ENCODE results near the gene PRSS27. TPM values are rescaled to one million over a fixed set of nuclear protein-coding genes. Genes with fewer than 3 reads are reported as not detected.
"Not testable (repeated sequence)": the region's sequence is repeated elsewhere in the genome, so short reads cannot be mapped to it uniquely, and the experiment has no call there.

Gene PRSS27
- total RNA-seq, 2 donors from 2014 or later, result 0.51 TPM; not detected in 1

- Histone ChIP-seq H3K27ac (peak overlapping the region; percentile 71 to 83), H3K4me1 (peaks cover 0 to 46% of the 10 kb centered on the region in 2 donors), H3K4me3 (peak overlapping the region in 1 of 2 donors; percentile 8), H3K36me3 (peaks cover 9% of the 10 kb centered on the region), H3K9me3 (no peaks in the 10 kb centered on the region), H3K27me3 (no peaks in the 10 kb centered on the region)
- DNase-seq (ENCODE audit: low spot score), result no peak
- TF ChIP-seq, protein P1, sequence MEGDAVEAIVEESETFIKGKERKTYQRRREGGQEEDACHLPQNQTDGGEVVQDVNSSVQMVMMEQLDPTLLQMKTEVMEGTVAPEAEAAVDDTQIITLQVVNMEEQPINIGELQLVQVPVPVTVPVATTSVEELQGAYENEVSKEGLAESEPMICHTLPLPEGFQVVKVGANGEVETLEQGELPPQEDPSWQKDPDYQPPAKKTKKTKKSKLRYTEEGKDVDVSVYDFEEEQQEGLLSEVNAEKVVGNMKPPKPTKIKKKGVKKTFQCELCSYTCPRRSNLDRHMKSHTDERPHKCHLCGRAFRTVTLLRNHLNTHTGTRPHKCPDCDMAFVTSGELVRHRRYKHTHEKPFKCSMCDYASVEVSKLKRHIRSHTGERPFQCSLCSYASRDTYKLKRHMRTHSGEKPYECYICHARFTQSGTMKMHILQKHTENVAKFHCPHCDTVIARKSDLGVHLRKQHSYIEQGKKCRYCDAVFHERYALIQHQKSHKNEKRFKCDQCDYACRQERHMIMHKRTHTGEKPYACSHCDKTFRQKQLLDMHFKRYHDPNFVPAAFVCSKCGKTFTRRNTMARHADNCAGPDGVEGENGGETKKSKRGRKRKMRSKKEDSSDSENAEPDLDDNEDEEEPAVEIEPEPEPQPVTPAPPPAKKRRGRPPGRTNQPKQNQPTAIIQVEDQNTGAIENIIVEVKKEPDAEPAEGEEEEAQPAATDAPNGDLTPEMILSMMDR (IDR thresholded peaks at IDR 0.05), result no peak
Observed at GRCh38 chr16:2692251-2692947, 27.6 kb downstream of the PRSS27 start.

GRCh38 chr16:2691491-2692248 is 28.4 kb downstream of the PRSS27 start:
- Histone ChIP-seq H3K36me3 (peaks cover 1% of the 10 kb centered on the region), H3K27ac (peak overlapping the region; percentile 71 to 83), H3K9me3 (no peaks in the 10 kb centered on the region), H3K4me3 (peak overlapping the region in 1 of 2 donors; percentile 8), H3K27me3 (no peaks in the 10 kb centered on the region), H3K4me1 (peaks cover 0 to 48% of the 10 kb centered on the region in 2 donors)
- no peak for DNase-seq (ENCODE audit: low spot score)
- TF ChIP-seq, protein P1 (IDR thresholded peaks at IDR 0.05), result no peak

GRCh38 chr16:2690852-2691251 is 29.2 kb downstream of the PRSS27 start:
- TF ChIP-seq, protein P1 (IDR thresholded peaks at IDR 0.05), result no peak
- no peak for DNase-seq (ENCODE audit: low spot score)
- Histone ChIP-seq H3K27ac (peak overlapping the region; percentile 71 to 83), H3K4me3 (no peak overlapping the region), H3K9me3 (no peaks in the 10 kb centered on the region), H3K27me3 (no peaks in the 10 kb centered on the region), H3K4me1 (peaks cover 0 to 48% of the 10 kb centered on the region in 2 donors), H3K36me3 (no peaks in the 10 kb centered on the region)

- no peak for DNase-seq (ENCODE audit: low spot score)
- Histone ChIP-seq H3K4me1 (peaks cover 0 to 48% of the 10 kb centered on the region in 2 donors), H3K27me3 (no peaks in the 10 kb centered on the region), H3K36me3 (no peaks in the 10 kb centered on the region), H3K27ac (peak overlapping the region; percentile 1 to 83), H3K9me3 (no peaks in the 10 kb centered on the region), H3K4me3 (no peak overlapping the region)
- TF ChIP-seq, protein P1 (IDR thresholded peaks at IDR 0.05), result no peak
Observed at GRCh38 chr16:2689968-2690801, 29.8 kb downstream of the PRSS27 start.

GRCh38 chr16:2689422-2689821 is 30.6 kb downstream of the PRSS27 start:
- H3K27ac ChIP-seq; H3K36me3 ChIP-seq; DNase-seq (ENCODE audit: low spot score); H3K9me3 ChIP-seq; H3K27me3 ChIP-seq; H3K4me3 ChIP-seq: not testable (repeated sequence)
- peaks cover 0 to 50% of the 10 kb centered on the region in 2 donors for H3K4me1 ChIP-seq
